ENCODE measurements around the gene LRGUK. TPM values are rescaled to one million over a fixed set of nuclear protein-coding genes. Genes with fewer than 3 reads are reported as not detected.

Gene LRGUK
- total RNA-seq, 3 donors from 2014 or later, result 0.19 to 1.2 (median 0.47) TPM

DNA sequence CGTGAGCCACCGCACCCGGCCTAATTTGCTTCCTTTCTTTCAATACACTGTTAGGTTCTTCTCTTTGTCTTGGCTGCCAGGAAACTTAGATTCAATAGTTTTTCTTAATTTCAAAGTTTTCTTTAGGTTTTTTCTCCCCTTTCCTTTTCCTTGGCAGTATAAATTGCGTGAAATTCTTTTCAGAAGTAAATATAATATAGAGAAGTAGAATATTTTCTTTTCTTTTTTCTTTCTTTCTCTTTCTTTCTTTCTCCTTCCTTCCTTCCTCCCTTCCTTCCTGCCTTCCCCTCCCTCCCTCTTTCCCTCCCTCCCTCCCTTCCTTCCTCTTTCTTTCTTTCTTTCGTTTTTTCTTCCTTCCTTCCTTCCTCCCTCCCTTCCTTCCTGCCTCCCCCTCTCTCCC, 1.7 kb downstream of the LRGUK start:
- H3K36me3 ChIP-seq (ENCODE audit: low read depth), result no peaks in the 10 kb centered on the region
- ATAC-seq (no peak), DNase-seq (no peak)
- no peaks in the 10 kb centered on the region for H3K4me1 ChIP-seq (ENCODE audit: low read depth)
- H3K4me3 ChIP-seq, result no peak overlapping the region
- H3K9me3 ChIP-seq, result no peaks in the 10 kb centered on the region
- intact Hi-C loops (cut with DNase I, micrococcal nuclease), result no loop called here
- TF ChIP-seq, protein P1, sequence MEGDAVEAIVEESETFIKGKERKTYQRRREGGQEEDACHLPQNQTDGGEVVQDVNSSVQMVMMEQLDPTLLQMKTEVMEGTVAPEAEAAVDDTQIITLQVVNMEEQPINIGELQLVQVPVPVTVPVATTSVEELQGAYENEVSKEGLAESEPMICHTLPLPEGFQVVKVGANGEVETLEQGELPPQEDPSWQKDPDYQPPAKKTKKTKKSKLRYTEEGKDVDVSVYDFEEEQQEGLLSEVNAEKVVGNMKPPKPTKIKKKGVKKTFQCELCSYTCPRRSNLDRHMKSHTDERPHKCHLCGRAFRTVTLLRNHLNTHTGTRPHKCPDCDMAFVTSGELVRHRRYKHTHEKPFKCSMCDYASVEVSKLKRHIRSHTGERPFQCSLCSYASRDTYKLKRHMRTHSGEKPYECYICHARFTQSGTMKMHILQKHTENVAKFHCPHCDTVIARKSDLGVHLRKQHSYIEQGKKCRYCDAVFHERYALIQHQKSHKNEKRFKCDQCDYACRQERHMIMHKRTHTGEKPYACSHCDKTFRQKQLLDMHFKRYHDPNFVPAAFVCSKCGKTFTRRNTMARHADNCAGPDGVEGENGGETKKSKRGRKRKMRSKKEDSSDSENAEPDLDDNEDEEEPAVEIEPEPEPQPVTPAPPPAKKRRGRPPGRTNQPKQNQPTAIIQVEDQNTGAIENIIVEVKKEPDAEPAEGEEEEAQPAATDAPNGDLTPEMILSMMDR (IDR thresholded peaks at IDR 0.05), result no peak

DNA sequence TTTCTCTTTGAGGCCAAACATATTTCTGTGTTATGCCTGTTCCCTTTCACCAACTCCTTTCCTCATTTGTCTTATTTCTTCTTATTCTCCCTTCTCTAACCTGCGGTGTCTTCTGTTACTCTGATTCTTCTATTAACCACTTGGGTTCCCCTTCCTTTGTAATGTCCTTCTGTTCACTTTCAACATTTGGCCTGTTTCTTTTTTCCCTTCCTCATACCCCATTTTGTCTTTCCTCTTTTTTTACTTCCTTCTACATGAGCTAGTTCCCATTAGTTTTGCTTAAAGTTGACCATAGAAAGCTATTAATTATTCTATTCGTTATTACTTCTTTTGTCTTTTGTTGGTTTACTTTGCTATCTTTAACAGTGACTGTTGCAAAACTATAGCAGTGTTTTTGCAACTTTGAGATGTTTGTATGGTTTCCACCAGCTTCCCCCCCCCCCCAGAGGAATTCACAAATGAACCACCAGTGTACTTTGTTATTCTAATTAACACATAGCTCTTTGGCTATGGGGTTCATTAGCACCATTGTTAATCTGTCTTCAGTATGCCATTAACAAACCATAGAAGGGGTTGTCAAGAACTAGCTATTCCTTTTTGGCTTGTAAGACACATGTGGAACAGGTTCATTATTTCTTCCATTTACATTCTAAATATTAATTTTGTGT, 2.9 kb downstream of the LRGUK start:
- intact Hi-C loops (cut with DNase I, micrococcal nuclease), result no loop called here
- TF ChIP-seq, protein P1 (IDR thresholded peaks at IDR 0.05), result no peak

DNA sequence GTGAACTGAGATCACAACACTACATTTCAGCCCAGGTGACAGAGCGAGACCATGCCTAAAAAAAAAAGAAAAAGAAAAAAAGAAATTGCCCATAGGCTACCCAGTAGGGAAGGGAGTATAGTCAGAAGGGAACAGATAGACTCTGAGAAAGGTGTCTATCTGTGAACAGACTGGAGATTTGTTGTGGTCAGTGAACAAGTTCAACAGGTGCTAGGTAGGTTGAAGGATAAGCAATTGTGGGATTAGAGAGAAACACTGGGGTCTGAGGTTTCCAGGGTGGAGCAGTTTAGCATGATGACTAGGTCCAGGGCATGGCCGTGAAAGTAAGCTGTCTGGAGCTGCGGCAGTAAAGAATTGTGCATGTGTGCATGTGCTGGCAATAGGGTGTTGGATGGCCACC, 6.9 kb downstream of the LRGUK start:
- DNase-seq (no peak), ATAC-seq (no peak)
- Histone ChIP-seq H3K9me3 (no peaks in the 10 kb centered on the region), H3K36me3 (ENCODE audit: low read depth) (no peaks in the 10 kb centered on the region), H3K4me3 (no peak overlapping the region), H3K4me1 (ENCODE audit: low read depth) (no peaks in the 10 kb centered on the region)
- TF ChIP-seq, protein P1 (IDR thresholded peaks at IDR 0.05), result no peak
- intact Hi-C loops (cut with DNase I, micrococcal nuclease), result no loop called here

More for the DNA sequence above, 2.9 kb downstream of the LRGUK start:
- no peaks in the 10 kb centered on the region for H3K9me3 ChIP-seq
- no peaks in the 10 kb centered on the region for H3K4me1 ChIP-seq (ENCODE audit: low read depth)
- DNase-seq (no peak), ATAC-seq (no peak)
- H3K4me3 ChIP-seq, result no peak overlapping the region
- H3K36me3 ChIP-seq (ENCODE audit: low read depth), result no peaks in the 10 kb centered on the region

DNA sequence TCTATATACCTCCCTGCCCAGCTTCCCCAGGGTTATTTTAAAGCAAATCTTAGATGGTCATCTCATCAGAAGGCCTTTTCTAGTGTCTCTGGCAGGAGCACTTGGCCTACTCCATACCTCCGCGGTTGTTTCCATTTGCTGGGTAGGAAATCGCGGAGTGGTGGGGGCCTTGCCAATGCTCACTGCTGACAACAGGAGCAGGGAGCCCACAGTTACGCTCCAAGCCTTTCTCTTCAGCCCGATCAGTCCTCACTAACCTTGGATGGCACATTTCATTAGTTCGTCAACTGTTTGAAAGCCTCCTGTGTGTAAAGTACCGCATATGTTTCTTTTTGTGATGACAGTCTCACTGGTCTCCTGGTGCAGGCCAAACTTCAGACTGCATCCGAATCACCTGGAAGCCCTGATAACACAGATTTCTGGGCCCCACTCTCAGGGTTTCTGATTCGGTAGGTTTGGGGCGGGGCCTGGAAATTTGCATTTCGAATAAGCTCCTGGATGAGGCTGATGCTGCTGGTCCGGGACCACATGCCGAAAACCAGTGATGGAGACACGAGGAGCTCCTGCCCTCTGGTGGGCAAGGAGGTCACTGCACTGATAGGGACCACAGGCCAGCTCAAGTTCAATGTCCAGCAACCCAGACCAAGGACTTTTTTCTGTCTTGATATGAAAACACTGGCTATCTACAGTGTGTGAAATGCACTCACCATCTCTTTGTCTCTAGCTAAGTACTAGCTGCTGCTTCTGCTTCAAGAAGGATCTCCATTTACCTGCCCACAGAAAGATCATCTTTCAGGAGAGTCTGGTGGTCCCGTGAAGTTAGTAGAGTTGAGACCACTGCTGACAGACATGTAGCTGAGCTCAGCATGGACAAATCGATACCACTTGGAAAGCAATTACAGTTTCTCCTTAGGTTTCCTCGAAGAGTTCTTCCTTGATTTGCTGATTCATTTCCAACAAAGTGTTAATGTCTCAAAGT, 14.0 kb downstream of the LRGUK start:
- Histone ChIP-seq H3K4me3 (no peak overlapping the region), H3K36me3 (ENCODE audit: low read depth) (no peaks in the 10 kb centered on the region), H3K9me3 (no peaks in the 10 kb centered on the region), H3K4me1 (ENCODE audit: low read depth) (no peaks in the 10 kb centered on the region)
- peak; percentile 85 for ATAC-seq
- peak; percentile 55 to 83 (median 74) for DNase-seq
- TF ChIP-seq, protein P1 (IDR thresholded peaks at IDR 0.05), result peak; percentile 76
- intact Hi-C loops (cut with DNase I, micrococcal nuclease), result no loop called here

DNA sequence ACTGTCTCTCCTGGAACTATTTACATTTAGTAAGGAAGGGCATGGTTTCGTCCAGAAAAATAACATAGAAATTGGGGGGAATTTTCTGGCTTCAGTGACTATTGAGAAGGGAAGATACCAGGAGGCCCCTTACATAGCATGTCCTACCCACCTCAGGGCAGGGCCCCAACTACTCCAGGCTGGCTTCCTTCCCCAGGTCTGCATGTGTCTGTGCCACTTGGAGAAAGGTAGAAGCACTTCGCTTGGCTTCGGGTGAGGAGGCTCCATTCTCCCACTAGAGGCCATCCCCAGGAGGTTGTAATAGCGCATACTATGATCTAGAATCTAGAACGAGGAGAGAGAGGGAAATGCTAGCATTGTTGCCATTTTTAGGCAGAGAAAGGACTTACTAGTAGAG, 14.7 kb downstream of the LRGUK start:
- TF ChIP-seq, protein P1 (IDR thresholded peaks at IDR 0.05), result no peak
- intact Hi-C loops (cut with DNase I, micrococcal nuclease), result no loop called here
- no peak for DNase-seq

More for the DNA sequence above, 14.7 kb downstream of the LRGUK start:
- no peak for ATAC-seq
- Histone ChIP-seq H3K36me3 (ENCODE audit: low read depth) (no peaks in the 10 kb centered on the region), H3K4me3 (no peak overlapping the region), H3K4me1 (ENCODE audit: low read depth) (no peaks in the 10 kb centered on the region), H3K9me3 (no peaks in the 10 kb centered on the region)
